B cell (primary cell): Measurements from ENCODE around the gene MRPS23. TPM values are rescaled to one million over a fixed set of nuclear protein-coding genes. Genes with fewer than 3 reads are reported as not detected.
A peak's percentile ranks its signal among the peaks of the same experiment; 100 is the strongest.

Source experiments
- ATAC-seq: fragments of 200-7000 bp; cut with Tn5 transposase; one replicate; pipeline ENCODE4 v1.10.0; 2021; ENCODE audit warnings: low read depth, mild to moderate bottlenecking, moderate number of reproducible peaks, moderate library complexity
- CTCF ChIA-PET: fragments of 350-600 bp; sonication (Branson Sonifier 250); formaldehyde crosslinking; loops from one replicate; lab custom pipeline; 2021; ENCODE audit warnings: antibody characterized with exemption, inconsistent platforms; lab: Charles Lee
- POLR2A ChIA-PET: fragments of 350-600 bp; sonication (Branson Sonifier 250); formaldehyde crosslinking; loops from one replicate; lab custom pipeline; 2021; ENCODE audit warnings: antibody characterized with exemption; lab: Charles Lee
- DNase-seq: peaks from one replicate; pipeline ENCODE4 v3.0.0; 2013
- H2AFZ ChIP-seq: 2 replicates; pipeline ENCODE4 v1.6.1; 2012; ENCODE audit warnings: mild to moderate bottlenecking, low read depth, low read length; ENCODE audit not compliant: insufficient read depth, poor library complexity, severe bottlenecking
- H3K27ac ChIP-seq, 2 donors: 1 replicate in 1 of 2; 2 replicates in 1 of 2; pipeline ENCODE4 v1.5.1; 2012 to 2013; ENCODE audit warnings: low read length in 2 of 2, mild to moderate bottlenecking in 2 of 2, moderate library complexity in 1 of 2
- H3K27me3 ChIP-seq, 4 experiments: fragments of 200-600 bp in 1 of 4; sonication (generic) in 1 of 4; replicated peaks in 1 of 4; 1 replicate in 2 of 4; 2 replicates in 2 of 4; pipeline versions ENCODE4 v1.6.1 to v1.7.0; 2013 to 2016; ENCODE audit warnings: low read length in 3 of 4, mild to moderate bottlenecking in 2 of 4, mixed read lengths in 1 of 4, moderate library complexity in 1 of 4; ENCODE audit not compliant: insufficient read depth in 4 of 4, control insufficient read depth in 3 of 4; ENCODE audit errors: control extremely low read depth in 1 of 4
- H3K36me3 ChIP-seq, 2 experiments: replicated peaks in 1 of 2; 1 replicate in 1 of 2; 2 replicates in 1 of 2; pipeline versions ENCODE4 v1.6.1 to v1.7.1; 2013; ENCODE audit warnings: low read length in 1 of 2; ENCODE audit not compliant: insufficient read depth in 2 of 2, control insufficient read depth in 1 of 2; ENCODE audit errors: control extremely low read depth in 1 of 2, extremely low read depth in 1 of 2
- H3K4me1 ChIP-seq, 2 donors: fragments of 200-600 bp in 1 of 2; sonication (generic) in 1 of 2; 1 replicate in 1 of 2; 2 replicates in 1 of 2; pipeline versions ENCODE4 v1.5.1 to v1.6.1; 2013 to 2017; ENCODE audit warnings: low read length in 2 of 2; ENCODE audit not compliant: control insufficient read depth in 2 of 2, insufficient read depth in 2 of 2
- H3K4me2 ChIP-seq: replicated peaks from 2 replicates; pipeline ENCODE3; 2012; ENCODE audit warnings: mild to moderate bottlenecking, low read depth, low read length; ENCODE audit not compliant: poor library complexity, severe bottlenecking
- H3K4me3 ChIP-seq, 5 experiments: fragments of 200-600 bp in 1 of 5; sonication (generic) in 1 of 5; 1 replicate in 3 of 5; 2 replicates in 2 of 5; pipeline versions ENCODE4 v1.5.1 to v1.7.0; 2011 to 2016; ENCODE audit warnings: low read length in 4 of 5, mild to moderate bottlenecking in 4 of 5, low read depth in 2 of 5, control low read depth in 1 of 5, moderate library complexity in 1 of 5; ENCODE audit not compliant: insufficient read depth in 1 of 5; ENCODE audit errors: control extremely low read depth in 1 of 5, extremely low read depth in 1 of 5
- H3K79me2 ChIP-seq: fragments of 200-600 bp; sonication (generic); one replicate; pipeline ENCODE4 v1.6.0; 2016; ENCODE audit warnings: low read length; ENCODE audit not compliant: control insufficient read depth, insufficient read depth
- H3K9ac ChIP-seq: fragments of 200-600 bp; sonication (generic); 2 replicates; pipeline ENCODE4 v1.6.1; 2017; ENCODE audit warnings: mild to moderate bottlenecking, low read length, moderate library complexity
- H3K9me3 ChIP-seq, 3 donors: one replicate each; pipeline versions ENCODE4 v1.6.1 to v1.7.1; 2013; ENCODE audit warnings: low read length in 2 of 3; ENCODE audit not compliant: control insufficient read depth in 2 of 3, insufficient read depth in 1 of 3; ENCODE audit errors: control extremely low read depth in 1 of 3
- H4K20me1 ChIP-seq: 2 replicates; pipeline ENCODE4 v1.6.0; 2012; ENCODE audit warnings: mild to moderate bottlenecking, low read length; ENCODE audit not compliant: insufficient read depth, control insufficient read depth, poor library complexity, severe bottlenecking
- H3K27ac Mint-ChIP-seq: one replicate; pipeline ENCODE4 v1.8.0; 2021; ENCODE audit warnings: mixed read lengths
- H3K27me3 Mint-ChIP-seq: one replicate; pipeline ENCODE4 v1.8.0; 2021; ENCODE audit warnings: mixed read lengths
- H3K4me1 Mint-ChIP-seq: one replicate; pipeline ENCODE4 v1.8.0; 2021; ENCODE audit warnings: mixed read lengths
- H3K4me3 Mint-ChIP-seq: one replicate; pipeline ENCODE4 v1.8.0; 2021; ENCODE audit warnings: mixed read lengths
- H3K9me3 Mint-ChIP-seq: one replicate; pipeline ENCODE4 v1.8.0; 2022; ENCODE audit warnings: mixed read lengths; ENCODE audit not compliant: insufficient read depth
- EZH2 ChIP-seq: IDR thresholded peaks from 2 replicates; pipeline ENCODE4 v1.6.1; 2012; ENCODE audit warnings: borderline replicate concordance, low read depth, mild to moderate bottlenecking, moderate library complexity, low read length; ENCODE audit not compliant: insufficient read depth, poor library complexity, severe bottlenecking
- WGBS: methylation state at CpG from one replicate; pipeline ENCODE4 v1.1.5; 2013; ENCODE audit warnings: missing lambda C conversion rate; ENCODE audit not compliant: insufficient coverage; 5-methylcytosine and 5-hydroxymethylcytosine counted together
- intact Hi-C: fragments of 100-400 bp; cut with micrococcal nuclease; formaldehyde crosslinking; loops from one replicate; pipeline ENCODE4 v1.10.0; 2022
- polyA plus RNA-seq: library from polyadenylated mRNA; depleted of rRNA; stranded (reverse); fragments of >200 nt; gene quantifications from 2 replicates; pipeline ENCODE4 v1.2.3, GENCODE V29; 2012
- total RNA-seq, 2 donors: library from RNA; stranded (reverse); fragments of 120-200 nt in 1 of 2; gene quantifications; 1 replicate in 1 of 2; 2 replicates in 1 of 2; pipeline versions ENCODE4 v1.2.3 to v1.2.4, GENCODE V29; 2013 to 2022
- TF ChIP-seq, protein P1 (sequence below): fragments of 200-600 bp; IDR thresholded peaks from one replicate; pipeline ENCODE4 v1.8.0; 2022; ENCODE audit warnings: antibody characterized with exemption, mild to moderate bottlenecking

The MRPS23 gene
- total and polyA plus RNA-seq, 2 donors (not counting 1 experiment from before 2014, with no cell fraction given), result 10.3 to 25.4 TPM

DNA sequence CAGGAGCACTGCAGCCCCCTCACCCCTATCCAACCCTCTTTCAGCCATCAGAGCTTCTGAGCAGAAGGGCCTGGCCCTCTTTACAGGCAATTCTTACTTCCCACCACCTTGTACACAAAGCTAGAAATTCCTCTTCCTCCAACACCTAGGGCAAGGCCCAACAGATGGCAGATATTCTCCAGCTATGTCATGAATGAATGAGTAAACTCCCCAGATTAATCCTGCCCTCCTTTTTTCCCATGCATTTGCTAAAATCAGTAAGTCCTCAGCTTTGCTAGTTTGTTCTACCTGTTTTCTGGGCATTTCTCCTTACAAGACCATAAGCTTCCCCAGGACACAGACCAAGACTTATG lies 20.4 kb upstream of the MRPS23 start:
- peaks cover 34% of the 10 kb centered on the region for H3K27me3 Mint-ChIP-seq
- no peak overlapping the region for H3K9ac ChIP-seq
- POLR2A ChIA-PET, result no interaction called here

DNA sequence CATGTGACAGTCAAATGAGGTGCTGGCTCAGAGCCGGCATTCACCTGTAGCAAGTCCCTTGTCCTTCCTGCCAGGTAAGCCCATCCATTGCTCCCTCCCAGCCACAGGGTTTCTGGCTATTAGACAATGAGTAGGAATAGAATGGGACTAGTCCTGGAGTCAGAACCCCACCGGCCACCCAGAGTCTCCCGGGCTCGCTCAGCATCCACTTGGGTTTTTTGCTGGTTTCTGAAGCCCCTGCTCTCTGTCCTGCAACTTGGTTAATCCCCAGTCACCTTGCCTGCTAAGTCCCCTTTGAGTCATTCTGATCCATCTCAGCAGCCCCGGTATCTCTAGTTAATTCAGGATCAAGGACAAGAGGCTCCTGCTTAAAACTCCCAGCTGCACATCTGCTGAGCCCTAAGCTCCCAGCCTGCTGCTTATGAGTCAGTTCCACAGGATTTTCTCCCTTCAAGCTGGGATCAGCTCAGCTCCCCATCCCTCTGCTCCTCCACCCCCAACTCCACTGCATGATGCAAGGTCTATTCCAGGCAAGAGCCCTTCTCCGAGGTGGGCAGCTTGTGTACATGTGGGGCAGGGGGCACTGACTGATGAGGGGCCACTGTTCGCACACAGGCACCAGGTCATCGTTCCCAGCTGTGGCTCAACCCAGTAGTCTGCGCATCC lies 19.9 kb upstream of the MRPS23 start:
- Mint-ChIP-seq H3K27ac (no peak overlapping the region), H3K9me3 (no peaks in the 10 kb centered on the region), H3K4me1 (peaks cover 40% of the 10 kb centered on the region), H3K4me3 (no peak overlapping the region), H3K27me3 (peaks cover 29% of the 10 kb centered on the region)
- intact Hi-C loops, result loop anchor here (2.0 to 5.0 kb wide), 2 partner anchors 23 to 78 kb away; no protein-coding TSS in a partner anchor
- no peak for ATAC-seq
- Histone ChIP-seq H3K9me3 (peaks cover 0 to 15% (median 0%) of the 10 kb centered on the region in 3 donors), H3K79me2 (no peaks in the 10 kb centered on the region), H3K36me3 (no peaks in the 10 kb centered on the region), H3K4me2 (no peak overlapping the region), H2AFZ (no peak overlapping the region), H3K27me3 (peaks cover 0 to 41% (median 19%) of the 10 kb centered on the region in 4 experiments), H3K4me1 (peaks cover 40 to 41% of the 10 kb centered on the region in 2 donors), H3K27ac (no peak overlapping the region), H3K9ac (no peak overlapping the region), H3K4me3 (no peak overlapping the region), H4K20me1 (no peaks in the 10 kb centered on the region)
- ChIA-PET POLR2A (interaction anchor here (0.6 kb wide), 1 partner anchor 130 kb away, joined by 5 read pairs; no protein-coding TSS in a partner anchor), CTCF (interaction anchor here (0.5 to 5.9 kb wide), 9 partner anchors 10 to 855 kb away, joined by 3 to 57 read pairs (median 4); no protein-coding TSS in a partner anchor)
- 90% methylated on average over 9 of the region's 9 CpGs for WGBS
- TF ChIP-seq EZH2, result no peak
- TF ChIP-seq, protein P1, sequence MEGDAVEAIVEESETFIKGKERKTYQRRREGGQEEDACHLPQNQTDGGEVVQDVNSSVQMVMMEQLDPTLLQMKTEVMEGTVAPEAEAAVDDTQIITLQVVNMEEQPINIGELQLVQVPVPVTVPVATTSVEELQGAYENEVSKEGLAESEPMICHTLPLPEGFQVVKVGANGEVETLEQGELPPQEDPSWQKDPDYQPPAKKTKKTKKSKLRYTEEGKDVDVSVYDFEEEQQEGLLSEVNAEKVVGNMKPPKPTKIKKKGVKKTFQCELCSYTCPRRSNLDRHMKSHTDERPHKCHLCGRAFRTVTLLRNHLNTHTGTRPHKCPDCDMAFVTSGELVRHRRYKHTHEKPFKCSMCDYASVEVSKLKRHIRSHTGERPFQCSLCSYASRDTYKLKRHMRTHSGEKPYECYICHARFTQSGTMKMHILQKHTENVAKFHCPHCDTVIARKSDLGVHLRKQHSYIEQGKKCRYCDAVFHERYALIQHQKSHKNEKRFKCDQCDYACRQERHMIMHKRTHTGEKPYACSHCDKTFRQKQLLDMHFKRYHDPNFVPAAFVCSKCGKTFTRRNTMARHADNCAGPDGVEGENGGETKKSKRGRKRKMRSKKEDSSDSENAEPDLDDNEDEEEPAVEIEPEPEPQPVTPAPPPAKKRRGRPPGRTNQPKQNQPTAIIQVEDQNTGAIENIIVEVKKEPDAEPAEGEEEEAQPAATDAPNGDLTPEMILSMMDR, result no peak
- DNase-seq, result no peak

More for the DNA sequence above, 20.4 kb upstream of the MRPS23 start:
- Mint-ChIP-seq H3K27ac (peak overlapping the region; percentile 20), H3K4me3 (no peak overlapping the region), H3K4me1 (peaks cover 42% of the 10 kb centered on the region), H3K9me3 (no peaks in the 10 kb centered on the region)
- no peak overlapping the region for H2AFZ ChIP-seq
- DNase-seq (no peak), ATAC-seq (no peak)
- no peak overlapping the region for H3K4me2 ChIP-seq
- TF ChIP-seq, protein P1, result no peak
- TF ChIP-seq EZH2, result no peak
- H3K9me3 ChIP-seq, result peaks cover 0 to 15% (median 0%) of the 10 kb centered on the region in 3 donors
- CTCF ChIA-PET, result interaction anchor here (1.0 to 5.9 kb wide), 6 partner anchors 11 to 242 kb away, joined by 3 to 57 read pairs (median 4); no protein-coding TSS in a partner anchor
- no peaks in the 10 kb centered on the region for H3K36me3 ChIP-seq
- peaks cover 45% of the 10 kb centered on the region in 2 donors for H3K4me1 ChIP-seq
- H3K27ac ChIP-seq, result no peak overlapping the region
- H4K20me1 ChIP-seq, result no peaks in the 10 kb centered on the region
- H3K4me3 ChIP-seq, result no peak overlapping the region
- no peaks in the 10 kb centered on the region for H3K79me2 ChIP-seq
- H3K27me3 ChIP-seq, result peaks cover 0 to 46% (median 23%) of the 10 kb centered on the region in 4 experiments
- intact Hi-C loops, result no loop called here
